Measurements from ENCODE around the gene LHX3. TPM values are rescaled to one million over a fixed set of nuclear protein-coding genes. Genes with fewer than 3 reads are reported as not detected.

LHX3 gene
- total RNA-seq, 2 donors from 2014 or later = not detected

- no peak overlapping the region for H3K4me3 ChIP-seq
- ATAC-seq (ENCODE audit: insufficient number of reproducible peaks, low FRiP score, low read depth) (no peak), DNase-seq (ENCODE audit: low spot score) (no peak)
- H3K36me3 ChIP-seq = no peaks in the 10 kb centered on the region
- H3K4me1 ChIP-seq (ENCODE audit: control insufficient read depth in 1 of 2, low read depth in 2 of 2) = no peaks in the 10 kb centered on the region
- H3K27me3 ChIP-seq (replicated peaks; ENCODE audit: insufficient read depth) = no peaks in the 10 kb centered on the region
- TF ChIP-seq CTCF (IDR thresholded peaks at IDR 0.05) = no peak
- H3K27ac ChIP-seq = no peak overlapping the region
- H3K9me3 ChIP-seq = no peaks in the 10 kb centered on the region
Measured at GRCh38 chr9:136180586-136180985, 24.3 kb downstream of the LHX3 start.

- Histone ChIP-seq H3K9me3 (no peaks in the 10 kb centered on the region), H3K27ac (no peak overlapping the region), H3K36me3 (no peaks in the 10 kb centered on the region), H3K4me1 (ENCODE audit: control insufficient read depth in 1 of 2, low read depth in 2 of 2) (no peaks in the 10 kb centered on the region), H3K4me3 (no peak overlapping the region), H3K27me3 (replicated peaks; ENCODE audit: insufficient read depth) (no peaks in the 10 kb centered on the region)
- DNase-seq (ENCODE audit: low spot score) (no peak), ATAC-seq (ENCODE audit: insufficient number of reproducible peaks, low FRiP score, low read depth) (no peak)
- no peak for TF ChIP-seq CTCF (IDR thresholded peaks at IDR 0.05)
Measured at GRCh38 chr9:136179761-136180160, 25.2 kb downstream of the LHX3 start.

- no peak overlapping the region for H3K27ac ChIP-seq
- no peak for TF ChIP-seq CTCF (IDR thresholded peaks at IDR 0.05)
- no peak overlapping the region for H3K4me3 ChIP-seq
- H3K9me3 ChIP-seq = no peaks in the 10 kb centered on the region
- H3K27me3 ChIP-seq (replicated peaks; ENCODE audit: insufficient read depth) = no peaks in the 10 kb centered on the region
- ATAC-seq (ENCODE audit: insufficient number of reproducible peaks, low FRiP score, low read depth) (no peak), DNase-seq (ENCODE audit: low spot score) (no peak)
- no peaks in the 10 kb centered on the region for H3K4me1 ChIP-seq (ENCODE audit: control insufficient read depth in 1 of 2, low read depth in 2 of 2)
- no peaks in the 10 kb centered on the region for H3K36me3 ChIP-seq
Measured at GRCh38 chr9:136179101-136179616, 25.8 kb downstream of the LHX3 start.

GRCh38 chr9:136178773-136179075 is 26.2 kb downstream of the LHX3 start:
- Histone ChIP-seq H3K36me3 (no peaks in the 10 kb centered on the region), H3K9me3 (no peaks in the 10 kb centered on the region), H3K4me3 (no peak overlapping the region), H3K4me1 (ENCODE audit: control insufficient read depth in 1 of 2, low read depth in 2 of 2) (no peaks in the 10 kb centered on the region), H3K27me3 (replicated peaks; ENCODE audit: insufficient read depth) (no peaks in the 10 kb centered on the region), H3K27ac (no peak overlapping the region)
- no peak for TF ChIP-seq CTCF (IDR thresholded peaks at IDR 0.05)
- ATAC-seq (ENCODE audit: insufficient number of reproducible peaks, low FRiP score, low read depth) = no peak
- no peak for DNase-seq (ENCODE audit: low spot score)

GRCh38 chr9:136178061-136178772 is 26.7 kb downstream of the LHX3 start:
- Histone ChIP-seq H3K27me3 (replicated peaks; ENCODE audit: insufficient read depth) (no peaks in the 10 kb centered on the region), H3K4me1 (ENCODE audit: control insufficient read depth in 1 of 2, low read depth in 2 of 2) (no peaks in the 10 kb centered on the region), H3K36me3 (no peaks in the 10 kb centered on the region), H3K4me3 (no peak overlapping the region), H3K9me3 (no peaks in the 10 kb centered on the region), H3K27ac (no peak overlapping the region)
- ATAC-seq (ENCODE audit: insufficient number of reproducible peaks, low FRiP score, low read depth) (no peak), DNase-seq (ENCODE audit: low spot score) (no peak)
- no peak for TF ChIP-seq CTCF (IDR thresholded peaks at IDR 0.05)
